Activated effector memory CD4-positive, alpha-beta T cell treated with anti-CD3 and anti-CD28 coated beads, Interleukin-2, amount 50 U/mL, for 16 hours (primary cell): ENCODE measurements around the gene JADE2.

Experiments used
- DNase-seq: peaks from one replicate; pipeline ENCODE4 v3.0.0-alpha.2; 2020

The JADE2 gene

DNA sequence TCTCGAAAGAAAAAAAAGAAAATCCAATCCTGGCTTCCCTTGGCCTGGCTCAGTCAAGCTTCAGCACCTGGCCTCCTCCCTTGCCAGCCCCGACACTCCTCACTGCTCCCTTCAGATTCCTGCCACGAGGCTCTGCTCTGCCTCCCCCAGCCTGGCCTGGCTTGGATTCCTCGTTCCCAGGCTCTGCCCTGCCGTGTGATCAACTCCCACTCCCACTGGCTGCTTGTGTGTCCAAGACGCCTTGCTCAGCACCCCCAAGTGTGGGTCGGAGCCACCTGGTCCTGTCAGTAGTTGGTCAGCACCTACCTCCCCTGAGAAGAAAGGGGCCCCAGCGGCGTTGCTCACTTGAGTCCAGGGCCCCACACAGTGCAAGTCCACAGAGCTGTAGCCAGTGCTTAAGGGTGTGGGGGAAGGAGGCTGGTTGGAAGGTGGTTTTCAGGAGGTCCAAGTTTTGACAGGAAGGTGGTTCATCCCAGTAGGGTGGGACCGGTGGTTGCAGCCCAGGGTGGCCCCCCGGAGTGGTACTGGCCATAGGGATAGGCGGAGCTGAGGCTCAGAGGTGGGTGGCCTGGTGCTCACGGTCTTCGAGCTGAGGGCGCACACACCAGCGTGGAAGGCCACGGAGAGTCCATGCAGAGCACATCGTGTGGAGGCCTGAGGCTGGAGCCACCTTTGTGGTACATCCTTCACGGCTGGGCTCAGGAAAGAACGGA, 46.4 kb downstream of the JADE2 start:
- no peak for DNase-seq

DNA sequence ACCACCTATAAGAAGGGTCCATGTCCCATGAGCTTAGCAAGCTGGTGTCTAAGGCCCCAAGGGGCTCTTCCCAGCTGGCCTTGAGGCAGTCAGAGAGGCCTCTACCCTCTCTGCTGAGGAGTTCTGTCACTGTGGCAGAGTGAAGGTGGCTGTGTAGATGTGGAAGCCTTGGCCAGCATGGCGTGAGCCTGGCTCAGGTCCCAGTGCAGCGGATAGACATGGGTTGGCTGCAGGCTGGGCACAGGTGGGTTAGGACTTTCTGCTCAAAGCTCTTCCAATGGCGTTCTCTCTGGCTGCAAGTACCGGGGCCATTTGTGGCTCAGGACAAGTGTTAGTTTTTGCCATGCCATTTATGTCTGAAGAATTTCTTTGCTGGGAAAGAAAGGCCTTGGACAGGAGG, 47.3 kb downstream of the JADE2 start:
- DNase-seq, result no peak

- DNase-seq, result no peak
These were observed 49.1 kb downstream of the JADE2 start for GRCh38 chr5:134574521-134574920.

DNA sequence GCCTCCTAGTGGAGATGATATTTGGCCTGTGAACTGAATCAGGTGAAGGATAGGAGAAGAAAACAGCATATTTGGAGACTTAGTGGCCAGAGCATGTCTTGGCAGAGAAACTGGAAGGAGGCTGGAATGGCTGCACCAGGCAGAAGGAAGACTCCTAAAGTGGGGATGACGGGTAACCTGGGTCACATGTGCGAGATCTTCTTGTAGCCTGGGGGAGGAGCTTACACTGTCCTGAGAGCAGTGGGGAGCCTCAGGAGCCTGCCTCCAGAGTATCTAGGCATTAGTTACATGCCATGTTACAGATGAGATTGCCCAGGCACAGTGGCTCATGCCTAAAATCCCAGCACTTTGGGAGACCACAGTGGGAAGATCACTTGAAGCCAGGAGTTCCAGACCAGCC, 49.8 kb downstream of the JADE2 start:
- DNase-seq, result no peak

GRCh38 chr5:134576386-134577021, 51.0 kb downstream of the JADE2 start:
- no peak for DNase-seq

GRCh38 chr5:134577022-134577795, 51.7 kb downstream of the JADE2 start:
- DNase-seq, result no peak

DNA sequence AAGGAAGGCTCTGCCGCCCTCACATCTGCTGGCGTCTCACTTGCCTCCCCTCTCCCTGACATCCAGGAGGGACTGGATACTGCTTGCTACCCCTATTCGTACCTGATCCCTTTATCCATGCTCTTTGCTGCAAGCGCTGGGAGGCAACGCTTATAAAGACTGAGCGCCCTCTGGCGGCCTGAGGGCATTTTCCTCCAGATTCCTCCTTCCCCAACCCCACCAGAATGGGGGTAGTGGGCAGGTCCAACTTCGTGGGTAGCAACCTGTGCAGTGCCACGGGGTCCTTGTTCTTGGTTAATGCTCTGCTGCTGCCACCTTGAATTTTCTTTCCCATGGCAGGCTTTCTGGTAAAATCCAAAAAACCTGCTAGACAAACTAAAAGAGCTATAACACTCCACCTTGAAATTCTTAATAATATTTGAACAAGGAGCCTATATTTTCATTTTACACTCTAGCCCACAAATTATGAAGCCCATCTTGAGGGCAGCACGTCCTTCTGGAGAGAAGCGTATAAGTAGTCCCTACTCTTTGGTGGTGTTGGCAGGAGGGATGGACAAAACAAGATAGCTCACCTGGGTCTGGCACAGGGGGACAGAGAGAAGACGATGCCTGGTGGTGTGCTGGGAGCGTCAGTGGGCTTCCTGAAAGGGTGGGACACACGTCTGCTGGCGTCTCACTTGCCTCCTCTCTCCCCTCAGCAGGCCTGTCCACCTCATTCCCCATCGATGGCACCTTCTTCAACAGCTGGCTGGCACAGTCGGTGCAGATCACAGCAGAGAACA, 52.5 kb downstream of the JADE2 start:
- DNase-seq, result peak; percentile 91

DNA sequence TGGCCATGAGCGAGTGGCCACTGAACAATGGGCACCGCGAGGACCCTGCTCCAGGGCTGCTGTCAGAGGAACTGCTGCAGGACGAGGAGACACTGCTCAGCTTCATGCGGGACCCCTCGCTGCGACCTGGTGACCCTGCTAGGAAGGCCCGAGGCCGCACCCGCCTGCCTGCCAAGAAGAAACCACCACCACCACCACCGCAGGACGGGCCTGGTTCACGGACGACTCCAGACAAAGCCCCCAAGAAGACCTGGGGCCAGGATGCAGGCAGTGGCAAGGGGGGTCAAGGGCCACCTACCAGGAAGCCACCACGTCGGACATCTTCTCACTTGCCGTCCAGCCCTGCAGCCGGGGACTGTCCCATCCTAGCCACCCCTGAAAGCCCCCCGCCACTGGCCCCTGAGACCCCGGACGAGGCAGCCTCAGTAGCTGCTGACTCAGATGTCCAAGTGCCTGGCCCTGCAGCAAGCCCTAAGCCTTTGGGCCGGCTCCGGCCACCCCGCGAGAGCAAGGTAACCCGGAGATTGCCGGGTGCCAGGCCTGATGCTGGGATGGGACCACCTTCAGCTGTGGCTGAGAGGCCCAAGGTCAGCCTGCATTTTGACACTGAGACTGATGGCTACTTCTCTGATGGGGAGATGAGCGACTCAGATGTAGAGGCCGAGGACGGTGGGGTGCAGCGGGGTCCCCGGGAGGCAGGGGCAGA, 53.3 kb downstream of the JADE2 start:
- no peak for DNase-seq

- no peak for DNase-seq
These were observed 53.9 kb downstream of the JADE2 start for GRCh38 chr5:134579284-134579771.

- peak; percentile 52 for DNase-seq
These were observed 54.6 kb downstream of the JADE2 start for GRCh38 chr5:134580001-134580460.

DNA sequence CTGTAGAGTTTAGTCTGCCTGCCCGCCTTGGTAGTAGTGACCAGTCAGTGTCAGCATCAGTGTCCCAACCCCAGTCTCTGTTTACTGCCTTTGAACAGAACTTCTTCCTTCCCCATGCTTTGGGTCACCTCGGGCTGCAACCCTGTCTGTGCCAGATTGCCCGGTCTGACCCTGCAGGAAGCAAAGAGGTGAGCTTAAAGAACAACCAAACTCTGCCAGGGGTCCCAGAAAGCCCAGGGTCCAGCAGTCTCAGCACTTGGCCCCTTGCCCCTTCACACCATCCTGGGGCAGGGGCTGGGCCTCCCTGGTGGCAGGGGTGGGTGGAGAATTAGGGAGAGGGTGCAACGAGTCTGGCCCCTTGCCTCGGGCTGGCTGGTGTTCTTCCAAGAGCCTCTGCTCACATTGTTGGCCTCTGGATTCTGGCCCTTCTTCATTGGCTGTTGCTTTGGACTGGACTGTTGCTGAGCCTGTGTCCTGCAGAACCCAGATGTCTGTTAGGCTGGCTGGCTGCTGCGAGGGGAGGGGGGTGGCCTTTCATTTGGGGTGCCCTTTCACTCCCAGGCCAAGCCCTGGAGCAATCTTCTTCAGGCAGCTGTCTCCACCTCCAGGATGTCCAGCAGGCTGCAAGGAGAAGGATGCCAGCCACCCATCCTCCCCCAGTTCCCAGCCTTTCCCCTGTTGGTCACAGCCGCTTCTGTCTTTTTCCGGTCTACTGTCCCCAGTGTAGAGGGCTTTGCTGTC, 55.9 kb downstream of the JADE2 start:
- peak; percentile 57 for DNase-seq

GRCh38 chr5:134582281-134582680, 56.8 kb downstream of the JADE2 start:
- peak; percentile 59 for DNase-seq

GRCh38 chr5:134582941-134583340, 57.5 kb downstream of the JADE2 start:
- DNase-seq, result peak; percentile 47

DNA sequence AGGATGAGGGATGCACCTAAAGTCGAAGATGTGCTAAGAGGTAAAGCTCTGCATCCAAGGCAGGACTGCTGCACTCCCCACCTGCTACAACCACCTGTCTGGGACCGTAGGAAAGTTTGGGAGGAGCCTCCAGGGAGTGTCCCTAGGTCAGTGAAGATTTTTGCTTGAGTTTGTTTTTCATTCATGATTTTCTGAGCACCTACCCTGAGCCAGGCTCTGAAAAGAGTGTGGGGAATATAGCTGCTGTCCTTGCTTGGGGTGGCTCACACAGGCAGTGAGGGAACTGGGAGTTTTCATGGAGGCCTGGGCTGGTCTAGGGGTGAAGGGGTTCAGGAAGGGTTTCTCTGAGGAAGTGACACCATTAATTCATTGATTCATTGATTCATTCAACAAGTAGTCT, 58.3 kb downstream of the JADE2 start:
- peak; percentile 47 for DNase-seq

GRCh38 chr5:134584662-134585061, 59.2 kb downstream of the JADE2 start:
- DNase-seq, result peak; percentile 53

DNA sequence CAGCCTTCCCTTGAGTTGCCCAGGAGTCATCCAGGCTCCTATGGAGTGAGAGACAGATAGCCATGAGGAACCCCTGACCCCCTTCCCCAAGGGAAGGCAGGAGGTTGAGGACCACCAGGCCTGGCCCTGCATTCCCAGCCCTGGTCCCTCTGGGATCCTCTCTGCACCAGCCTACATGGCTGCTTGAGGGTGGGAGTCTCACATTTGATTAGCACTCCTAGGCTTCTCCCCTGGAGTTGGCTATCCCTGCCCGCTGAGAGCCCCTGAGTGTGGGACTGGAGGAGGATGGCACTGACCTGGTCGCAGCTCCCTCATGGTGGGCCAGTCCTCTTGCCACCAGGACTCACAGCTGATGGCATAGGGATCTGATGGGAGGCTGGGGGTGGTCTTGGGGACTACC, 60.5 kb downstream of the JADE2 start:
- DNase-seq, result no peak

- peak; percentile 94 for DNase-seq
These were observed 61.5 kb downstream of the JADE2 start for GRCh38 chr5:134586866-134587524.

GRCh38 chr5:134590992-134591659, 65.7 kb downstream of the JADE2 start:
- peak; percentile 71 for DNase-seq

DNA sequence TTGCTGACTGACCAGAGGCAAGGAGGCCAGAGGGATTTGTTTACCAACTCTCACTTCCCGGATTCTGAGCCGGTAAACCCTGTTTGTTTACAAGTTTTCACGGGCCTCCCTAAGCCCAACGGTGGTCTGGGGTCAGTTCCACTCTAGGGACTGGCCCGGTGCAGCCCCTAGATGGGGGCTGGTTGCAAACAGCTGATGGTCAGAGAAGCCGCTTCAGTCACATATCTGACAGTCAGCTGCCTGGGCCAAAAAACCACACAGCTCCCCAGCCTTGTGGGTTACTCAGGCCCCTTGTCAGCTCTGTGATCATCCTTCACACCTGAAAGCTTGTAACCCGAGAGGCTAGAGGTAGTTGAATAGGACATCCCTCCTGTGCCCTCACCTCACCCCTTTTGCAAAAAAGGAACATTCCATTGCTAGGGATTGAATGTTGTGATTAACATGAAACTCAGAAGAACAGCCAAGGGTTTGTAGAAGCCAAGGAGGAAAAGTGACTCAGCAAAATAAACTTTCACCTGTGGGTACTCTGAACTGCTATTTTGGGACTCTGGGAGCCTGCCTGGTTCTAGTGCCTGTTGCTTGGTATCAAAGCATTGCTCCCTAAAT, 66.8 kb downstream of the JADE2 start:
- no peak for DNase-seq

GRCh38 chr5:134594336-134594735, 68.9 kb downstream of the JADE2 start:
- DNase-seq, result no peak
